H1 (cell line): ENCODE data around the gene LPP. TPM values are rescaled to one million over a fixed set of nuclear protein-coding genes. Genes with fewer than 3 reads are reported as not detected.

Source experiments
- CTCF ChIA-PET: fragments of 300-600 bp; sonication (Branson Sonifier 250); formaldehyde crosslinking; loops from one replicate; lab custom pipeline; 2021; ENCODE audit not compliant: partially characterized antibody; lab: Charles Lee
- POLR2A ChIA-PET: fragments of 300-600 bp; sonication (Branson Sonifier 250); formaldehyde crosslinking; loops from one replicate; lab custom pipeline; 2021; ENCODE audit warnings: inconsistent platforms; ENCODE audit not compliant: partially characterized antibody; lab: Charles Lee
- DNase-seq, 2 experiments: peaks; one replicate each; pipeline versions ENCODE4 v3.0.0 to v3.0.0-alpha.2; 2010 to 2022; ENCODE audit warnings: low spot score in 2 of 2, low read depth in 1 of 2, mixed read lengths in 1 of 2
- FAIRE-seq: peaks from 2 replicates; lab custom pipeline; 2011; peaks lifted over from hg19 to GRCh38; lab: Jason Lieb, UNC
- H2AFZ ChIP-seq: 2 replicates; pipeline ENCODE4 v1.8.1; 2012; ENCODE audit warnings: low read length, inconsistent platforms
- H2AK5ac ChIP-seq: 2 replicates; pipeline ENCODE4 v1.6.1; 2013; ENCODE audit warnings: low read depth, low read length
- H2BK120ac ChIP-seq: replicated peaks from 2 replicates; pipeline ENCODE3; 2013; ENCODE audit warnings: low read depth, low read length, inconsistent platforms
- H2BK12ac ChIP-seq: 2 replicates; pipeline ENCODE4 v1.6.1; 2013; ENCODE audit warnings: low read depth, low read length
- H2BK15ac ChIP-seq: 2 replicates; pipeline ENCODE4 v1.6.1; 2013; ENCODE audit warnings: low read length
- H2BK20ac ChIP-seq: 2 replicates; pipeline ENCODE4 v1.6.1; 2013; ENCODE audit warnings: low read length
- H2BK5ac ChIP-seq: 2 replicates; pipeline ENCODE4 v1.6.1; 2013; ENCODE audit warnings: low read depth, low read length
- H3K14ac ChIP-seq: 2 replicates; pipeline ENCODE4 v1.6.1; 2013; ENCODE audit warnings: inconsistent platforms; ENCODE audit not compliant: insufficient read length
- H3K18ac ChIP-seq: 2 replicates; pipeline ENCODE4 v1.6.1; 2013; ENCODE audit warnings: low read length; ENCODE audit errors: extremely low read depth
- H3K23ac ChIP-seq: 2 replicates; pipeline ENCODE4 v1.6.1; 2013; ENCODE audit warnings: inconsistent platforms; ENCODE audit not compliant: insufficient read length
- H3K23me2 ChIP-seq: 2 replicates; pipeline ENCODE4 v1.6.1; 2013; ENCODE audit warnings: low read depth, low read length
- H3K27ac ChIP-seq: 2 replicates; pipeline ENCODE4 v1.6.1; 2011; ENCODE audit warnings: low read depth, low read length, inconsistent platforms
- H3K27me3 ChIP-seq, 4 experiments: replicated peaks in 1 of 4; 1 replicate in 1 of 4; 2 replicates in 3 of 4; pipeline versions ENCODE4 v1.6.1 to v1.8.1; 2011 to 2013; ENCODE audit warnings: low read length in 3 of 4, mild to moderate bottlenecking in 3 of 4, inconsistent platforms in 2 of 4, mixed read lengths in 2 of 4, moderate library complexity in 1 of 4; ENCODE audit not compliant: control insufficient read depth in 3 of 4, insufficient read depth in 3 of 4; ENCODE audit errors: extremely low read depth in 1 of 4
- H3K36me3 ChIP-seq, 4 experiments: 2 replicates each; pipeline versions ENCODE4 v1.6.1 to v1.8.1; 2011 to 2013; ENCODE audit warnings: mild to moderate bottlenecking in 4 of 4, low read length in 3 of 4, moderate library complexity in 2 of 4, control low read depth in 1 of 4, inconsistent platforms in 1 of 4; ENCODE audit not compliant: insufficient read depth in 4 of 4, control insufficient read depth in 2 of 4
- H3K4ac ChIP-seq: replicated peaks from 2 replicates; pipeline ENCODE3; 2013; ENCODE audit warnings: low read length, low read depth, mixed read lengths, inconsistent platforms; ENCODE audit not compliant: insufficient read length
- H3K4me1 ChIP-seq, 4 experiments: replicated peaks in 1 of 4; 1 replicate in 1 of 4; 2 replicates in 3 of 4; pipeline versions ENCODE4 v1.6.1 to v1.8.1; 2011 to 2013; ENCODE audit warnings: low read length in 3 of 4, inconsistent platforms in 2 of 4, mixed read lengths in 1 of 4; ENCODE audit not compliant: insufficient read depth in 4 of 4, control insufficient read depth in 3 of 4
- H3K4me2 ChIP-seq, 2 experiments: 2 replicates each; pipeline versions ENCODE4 v1.6.1 to v1.8.1; 2011 to 2013; ENCODE audit warnings: low read depth in 2 of 2, low read length in 2 of 2, control low read depth in 1 of 2, inconsistent platforms in 1 of 2, mild to moderate bottlenecking in 1 of 2; ENCODE audit not compliant: insufficient read depth in 1 of 2
- H3K4me3 ChIP-seq, 4 experiments: fragments of 200-600, 300-600 bp in 1 of 4; sonication (generic), shearing (Covaris generic), sonication (Bioruptor Twin) in 1 of 4; 2 replicates each; pipeline versions ENCODE4 v1.5.1 to v1.8.1; 2011 to 2016; ENCODE audit warnings: low read length in 4 of 4, low read depth in 3 of 4, control low read depth in 2 of 4, inconsistent platforms in 2 of 4, mild to moderate bottlenecking in 2 of 4, mixed read lengths in 1 of 4, moderate library complexity in 1 of 4; ENCODE audit not compliant: insufficient read depth in 2 of 4; ENCODE audit errors: extremely low read depth in 1 of 4
- H3K56ac ChIP-seq: replicated peaks from 2 replicates; pipeline ENCODE3; 2013; ENCODE audit warnings: low read depth, mild to moderate bottlenecking, mixed read lengths, low read length, inconsistent platforms; ENCODE audit not compliant: insufficient read length
- H3K79me1 ChIP-seq: 2 replicates; pipeline ENCODE4 v1.6.1; 2013; ENCODE audit warnings: low read depth, low read length, control low read depth
- H3K79me2 ChIP-seq, 2 experiments: 2 replicates each; pipeline versions ENCODE4 v1.6.1 to v1.8.1; 2012 to 2013; ENCODE audit warnings: low read length in 2 of 2, mild to moderate bottlenecking in 2 of 2, inconsistent platforms in 1 of 2; ENCODE audit not compliant: insufficient read depth in 2 of 2, control insufficient read depth in 1 of 2
- H3K9ac ChIP-seq, 4 experiments: replicated peaks in 1 of 4; 1 replicate in 1 of 4; 2 replicates in 3 of 4; pipeline versions ENCODE4 v1.6.1 to v1.8.1; 2011 to 2013; ENCODE audit warnings: low read depth in 3 of 4, low read length in 3 of 4, control low read depth in 2 of 4, mild to moderate bottlenecking in 2 of 4, moderate library complexity in 2 of 4, inconsistent platforms in 1 of 4; ENCODE audit errors: extremely low read depth in 1 of 4
- H3K9me3 ChIP-seq, 2 experiments: 2 replicates each; pipeline versions ENCODE4 v1.6.1 to v1.8.1; 2012 to 2013; ENCODE audit warnings: mild to moderate bottlenecking in 2 of 2, moderate library complexity in 2 of 2, control low read depth in 1 of 2, inconsistent platforms in 1 of 2, low read depth in 1 of 2, low read length in 1 of 2, mixed read lengths in 1 of 2; ENCODE audit not compliant: insufficient read depth in 2 of 2
- H4K20me1 ChIP-seq, 2 experiments: replicated peaks in 1 of 2; 2 replicates each; pipeline versions ENCODE3 to v1.8.1; 2011 to 2013; ENCODE audit warnings: inconsistent platforms in 2 of 2, low read length in 2 of 2, mild to moderate bottlenecking in 1 of 2; ENCODE audit not compliant: insufficient read depth in 2 of 2, control insufficient read depth in 1 of 2
- H4K5ac ChIP-seq: 2 replicates; pipeline ENCODE4 v1.6.1; 2013; ENCODE audit warnings: low read length, low read depth, mixed read lengths, inconsistent platforms; ENCODE audit not compliant: insufficient read length
- H4K8ac ChIP-seq: 2 replicates; pipeline ENCODE4 v1.8.0; 2013; ENCODE audit warnings: mild to moderate bottlenecking, moderate library complexity, low read length, inconsistent platforms; ENCODE audit not compliant: insufficient read depth; ENCODE audit errors: extremely low read depth
- H4K91ac ChIP-seq: replicated peaks from 2 replicates; pipeline ENCODE3; 2013; ENCODE audit warnings: low read length, mixed read lengths, inconsistent platforms; ENCODE audit not compliant: insufficient read length
- ATF3 ChIP-seq: IDR thresholded peaks from 2 replicates; pipeline ENCODE4 v1.6.1; 2011; ENCODE audit warnings: low read depth, mild to moderate bottlenecking, low read length; ENCODE audit not compliant: insufficient read depth
- BACH1 ChIP-seq: IDR thresholded peaks from 2 replicates; pipeline ENCODE4 v1.6.1; 2012; ENCODE audit warnings: low read length, improper control_type of control experiment
- CBX8 ChIP-seq: fragments of 300-800, 300-1000 bp; sonication (generic); IDR thresholded peaks from 2 replicates; pipeline ENCODE4 v1.7.1; 2016; ENCODE audit warnings: low read depth, low read length, borderline replicate concordance
- JUN ChIP-seq: IDR thresholded peaks from 2 replicates; pipeline ENCODE4 v1.6.1; 2011; ENCODE audit warnings: low read depth, mild to moderate bottlenecking, improper control_type of control experiment, low read length
- POLR2AphosphoS5 ChIP-seq: IDR thresholded peaks from 2 replicates; pipeline ENCODE4 v1.6.1; 2011; ENCODE audit warnings: low read depth, low read length
- USF2 ChIP-seq: IDR thresholded peaks from 2 replicates; pipeline ENCODE4 v1.6.1; 2011; ENCODE audit warnings: low read length, improper control_type of control experiment
- WGBS, 2 experiments: shearing (Covaris generic) in 1 of 2; methylation state at CpG; one replicate each; pipeline versions ENCODE4 v1.1.6 to v1.1.7; 2013 to 2015; ENCODE audit warnings: low lambda C conversion rate in 2 of 2, mixed read lengths in 2 of 2, inconsistent platforms in 1 of 2, low coverage in 1 of 2, missing lambda C conversion rate in 1 of 2; ENCODE audit not compliant: insufficient replicate concordance in 2 of 2, insufficient coverage in 1 of 2, insufficient read length in 1 of 2; ENCODE audit errors: extremely low coverage in 1 of 2, missing lambda C conversion rate in 1 of 2; 5-methylcytosine and 5-hydroxymethylcytosine counted together
- polyA plus RNA-seq, 7 experiments: library from polyadenylated mRNA; depleted of rRNA in 3 of 7; stranded (reverse) in 5 of 7; unstranded in 2 of 7; fragments of >200 nt in 5 of 7; fragments of 200-250 nt in 2 of 7; gene quantifications; 1 replicate in 5 of 7; 2 replicates in 1 of 7; 4 replicates in 1 of 7; pipeline versions ENCODE4 v1.2.1 to v1.2.3, GENCODE V29; 2011 to 2013; ENCODE audit warnings: missing spikeins in 2 of 7, mixed read lengths in 2 of 7
- total RNA-seq: library from RNA; stranded (reverse); fragmentation: NEBNext Ultra II Directional; extraction: Animal tissue kit (Norgen Biotek cat#: 25700); gene quantifications from 2 replicates; pipeline ENCODE4 v1.2.1, GENCODE V29; 2021

LPP gene
- total and polyA plus RNA-seq, 2 of the 8 experiments (the other 6 are each of a cell fraction or from before 2014, with no cell fraction given): 10.0 to 53.3 TPM

GRCh38 chr3:188734395-188734794 lies 580.4 kb downstream of the LPP start:
- DNase-seq (no peak), FAIRE-seq (no peak)
- no peak overlapping the region for H2BK15ac ChIP-seq
- no peak overlapping the region for H3K4me3 ChIP-seq
- H3K4me1 ChIP-seq: no peaks in the 10 kb centered on the region
- WGBS, 2 experiments: 88% methylated on average over 1 of the region's 1 CpG; no CpG with 5 or more reads in 1 of the 2 experiments
- H2BK120ac ChIP-seq: no peak overlapping the region
- H4K5ac ChIP-seq: no peak overlapping the region
- H3K18ac ChIP-seq: no peak overlapping the region
- H3K23me2 ChIP-seq: no peaks in the 10 kb centered on the region
- no peaks in the 10 kb centered on the region for H3K79me2 ChIP-seq
- no peak overlapping the region for H2AFZ ChIP-seq
- no peak overlapping the region for H2AK5ac ChIP-seq
- no peak overlapping the region; the same call in 1 of the 2 replicates for H4K8ac ChIP-seq
- no peak overlapping the region for H3K14ac ChIP-seq
- no peak overlapping the region for H3K56ac ChIP-seq
- no peaks in the 10 kb centered on the region for H3K9me3 ChIP-seq
- ChIA-PET CTCF (interaction anchor here (1.2 kb wide), 1 partner anchor 995 kb away, joined by 4 read pairs; no protein-coding TSS in a partner anchor), POLR2A (no interaction called here)
- TF ChIP-seq USF2 (no peak), JUN (no peak), ATF3 (no peak), CBX8 (no peak), BACH1 (no peak), POLR2AphosphoS5 (no peak)
- H3K4ac ChIP-seq: no peak overlapping the region
- no peaks in the 10 kb centered on the region for H3K27me3 ChIP-seq
- no peaks in the 10 kb centered on the region for H3K36me3 ChIP-seq
- no peak overlapping the region for H3K23ac ChIP-seq
- H3K27ac ChIP-seq: no peak overlapping the region
- H3K79me1 ChIP-seq: no peaks in the 10 kb centered on the region
- H2BK20ac ChIP-seq: no peak overlapping the region
- H3K9ac ChIP-seq: no peak overlapping the region
- no peaks in the 10 kb centered on the region for H4K20me1 ChIP-seq
- no peak overlapping the region for H4K91ac ChIP-seq
- H2BK5ac ChIP-seq: no peak overlapping the region
- no peak overlapping the region for H3K4me2 ChIP-seq
- H2BK12ac ChIP-seq: no peak overlapping the region
